Caco-2 (cell line): ENCODE results near the gene FXYD2. TPM values are rescaled to one million over a fixed set of nuclear protein-coding genes. Genes with fewer than 3 reads are reported as not detected.

Source experiments
- BruUV-seq: library from RNA; stranded (reverse); fragments of 400-500 nt; replicated peaks from 2 replicates; lab custom pipeline; 2021; lab: Mats Ljungman, UMichigan
- CTCF ChIA-PET: fragments of 300-600 bp; sonication (Branson Sonifier 250); formaldehyde crosslinking; loops from one replicate; lab custom pipeline; 2022; ENCODE audit warnings: antibody characterized with exemption; lab: Charles Lee
- POLR2A ChIA-PET: fragments of 300-600 bp; sonication (Branson Sonifier 250); formaldehyde crosslinking; loops from one replicate; lab custom pipeline; 2022; ENCODE audit warnings: antibody characterized with exemption; lab: Charles Lee
- DNase-seq, 2 experiments: peaks; one replicate each; pipeline versions ENCODE4 v3.0.0 to v3.0.0-alpha.2; 2020 to 2022
- H3K27me3 ChIP-seq: replicated peaks from 2 replicates; pipeline ENCODE4 v1.6.0; 2011; ENCODE audit warnings: low read length; ENCODE audit not compliant: control insufficient read depth, insufficient read depth
- H3K36me3 ChIP-seq: 2 replicates; pipeline ENCODE4 v1.5.1; 2011; ENCODE audit warnings: low read length; ENCODE audit not compliant: control insufficient read depth, insufficient read depth
- H3K4me1 ChIP-seq: fragments of 250-450 bp; sonication (Bioruptor Pico); 2 replicates; pipeline ENCODE4 v1.5.1; 2020; ENCODE audit warnings: mild to moderate bottlenecking
- H3K4me3 ChIP-seq: 2 replicates; pipeline ENCODE4 v1.5.1; 2011; ENCODE audit warnings: low read depth, mild to moderate bottlenecking, control low read depth, low read length
- H3K9me3 ChIP-seq: fragments of 250-450 bp; sonication (Bioruptor Pico); 2 replicates; pipeline ENCODE4 v1.5.1; 2020; ENCODE audit warnings: mild to moderate bottlenecking, moderate library complexity
- H3K27ac Mint-ChIP-seq: one replicate; pipeline ENCODE4 v1.8.0; 2022; ENCODE audit warnings: mixed read lengths; ENCODE audit not compliant: unreplicated experiment
- H3K27me3 Mint-ChIP-seq: one replicate; pipeline ENCODE4 v1.8.0; 2022; ENCODE audit warnings: mixed read lengths; ENCODE audit not compliant: insufficient read depth, unreplicated experiment
- H3K36me3 Mint-ChIP-seq: one replicate; pipeline ENCODE4 v1.8.0; 2022; ENCODE audit warnings: mild to moderate bottlenecking, mixed read lengths; ENCODE audit not compliant: insufficient read depth, unreplicated experiment
- H3K4me1 Mint-ChIP-seq: one replicate; pipeline ENCODE4 v1.8.0; 2022; ENCODE audit warnings: low read depth, mixed read lengths; ENCODE audit not compliant: unreplicated experiment
- H3K4me3 Mint-ChIP-seq: one replicate; pipeline ENCODE4 v1.8.0; 2022; ENCODE audit warnings: mild to moderate bottlenecking, moderate library complexity, mixed read lengths; ENCODE audit not compliant: unreplicated experiment
- H3K9me3 Mint-ChIP-seq: one replicate; pipeline ENCODE4 v1.8.0; 2022; ENCODE audit warnings: mixed read lengths; ENCODE audit not compliant: unreplicated experiment
- intact Hi-C: fragments of 100-400 bp; cut with micrococcal nuclease; formaldehyde crosslinking; loops from one replicate; pipeline ENCODE4 v1.10.0; 2022; ENCODE audit not compliant: unreplicated experiment
- total RNA-seq: library from RNA; stranded (reverse); gene quantifications from 2 replicates; pipeline ENCODE4 v1.2.3, GENCODE V29; 2022
- TF ChIP-seq, protein P1 (sequence below), 2 experiments: fragments of 200-600 bp in 1 of 2; IDR thresholded peaks; 1 replicate in 1 of 2; 2 replicates in 1 of 2; pipeline versions ENCODE4 v1.5.1 to v1.8.0; 2011 to 2022; ENCODE audit warnings: antibody characterized with exemption in 1 of 2, control low read depth in 1 of 2, inconsistent platforms in 1 of 2, low read depth in 1 of 2, low read length in 1 of 2, mild to moderate bottlenecking in 1 of 2, moderate library complexity in 1 of 2; ENCODE audit not compliant: insufficient read depth in 1 of 2, severe bottlenecking in 1 of 2, unreplicated experiment in 1 of 2

Gene FXYD2
- total RNA-seq, 1 experiment from 2014 or later, result 0.48 TPM

DNA sequence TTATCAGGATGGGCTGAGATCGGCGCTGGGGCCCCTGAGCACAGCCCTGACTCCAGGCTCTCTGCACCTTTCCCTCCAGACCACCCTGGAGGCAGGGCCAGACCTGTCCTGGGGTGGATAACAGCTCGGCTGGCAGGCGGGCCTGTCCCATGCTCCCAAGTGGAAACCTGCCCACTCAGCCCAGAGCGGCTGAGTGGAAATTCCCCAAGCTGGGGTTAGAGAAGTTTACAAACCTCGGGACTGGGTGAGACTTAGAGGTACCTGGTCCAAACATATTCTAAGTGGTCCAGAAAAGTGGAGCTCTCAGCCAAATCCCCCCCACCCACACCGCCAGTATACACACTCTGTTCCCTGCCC, 4.8 kb upstream of the FXYD2 start:
- CTCF ChIA-PET, result interaction anchor here (0.6 to 2.1 kb wide), 3 partner anchors 10 to 1144 kb away, joined by 4 to 9 read pairs (median 5); no protein-coding TSS in a partner anchor
- H3K9me3 Mint-ChIP-seq, result no peaks in the 10 kb centered on the region
- peaks cover 10% of the 10 kb centered on the region for H3K36me3 Mint-ChIP-seq
- no TSS peak for BruUV-seq
- peaks cover 33% of the 10 kb centered on the region for H3K4me1 Mint-ChIP-seq
- H3K27ac Mint-ChIP-seq, result no peak overlapping the region
- POLR2A ChIA-PET, result no interaction called here
- H3K36me3 ChIP-seq, result no peaks in the 10 kb centered on the region
- no peaks in the 10 kb centered on the region for H3K9me3 ChIP-seq
- H3K4me3 ChIP-seq, result no peak overlapping the region
- H3K27me3 ChIP-seq, result no peaks in the 10 kb centered on the region
- intact Hi-C loops, result no loop called here
- TF ChIP-seq, protein P1, sequence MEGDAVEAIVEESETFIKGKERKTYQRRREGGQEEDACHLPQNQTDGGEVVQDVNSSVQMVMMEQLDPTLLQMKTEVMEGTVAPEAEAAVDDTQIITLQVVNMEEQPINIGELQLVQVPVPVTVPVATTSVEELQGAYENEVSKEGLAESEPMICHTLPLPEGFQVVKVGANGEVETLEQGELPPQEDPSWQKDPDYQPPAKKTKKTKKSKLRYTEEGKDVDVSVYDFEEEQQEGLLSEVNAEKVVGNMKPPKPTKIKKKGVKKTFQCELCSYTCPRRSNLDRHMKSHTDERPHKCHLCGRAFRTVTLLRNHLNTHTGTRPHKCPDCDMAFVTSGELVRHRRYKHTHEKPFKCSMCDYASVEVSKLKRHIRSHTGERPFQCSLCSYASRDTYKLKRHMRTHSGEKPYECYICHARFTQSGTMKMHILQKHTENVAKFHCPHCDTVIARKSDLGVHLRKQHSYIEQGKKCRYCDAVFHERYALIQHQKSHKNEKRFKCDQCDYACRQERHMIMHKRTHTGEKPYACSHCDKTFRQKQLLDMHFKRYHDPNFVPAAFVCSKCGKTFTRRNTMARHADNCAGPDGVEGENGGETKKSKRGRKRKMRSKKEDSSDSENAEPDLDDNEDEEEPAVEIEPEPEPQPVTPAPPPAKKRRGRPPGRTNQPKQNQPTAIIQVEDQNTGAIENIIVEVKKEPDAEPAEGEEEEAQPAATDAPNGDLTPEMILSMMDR (IDR thresholded peaks at IDR 0.05; ENCODE audit: insufficient read depth in 1 of 2, low read depth in 1 of 2, low read length in 1 of 2, severe bottlenecking in 1 of 2, unreplicated experiment in 1 of 2), result no peak
- no peak overlapping the region for H3K4me3 Mint-ChIP-seq
- no peaks in the 10 kb centered on the region for H3K27me3 Mint-ChIP-seq
- peak in 1 of 2 experiments; percentile 36 for DNase-seq
- H3K4me1 ChIP-seq, result peaks cover 22% of the 10 kb centered on the region

DNA sequence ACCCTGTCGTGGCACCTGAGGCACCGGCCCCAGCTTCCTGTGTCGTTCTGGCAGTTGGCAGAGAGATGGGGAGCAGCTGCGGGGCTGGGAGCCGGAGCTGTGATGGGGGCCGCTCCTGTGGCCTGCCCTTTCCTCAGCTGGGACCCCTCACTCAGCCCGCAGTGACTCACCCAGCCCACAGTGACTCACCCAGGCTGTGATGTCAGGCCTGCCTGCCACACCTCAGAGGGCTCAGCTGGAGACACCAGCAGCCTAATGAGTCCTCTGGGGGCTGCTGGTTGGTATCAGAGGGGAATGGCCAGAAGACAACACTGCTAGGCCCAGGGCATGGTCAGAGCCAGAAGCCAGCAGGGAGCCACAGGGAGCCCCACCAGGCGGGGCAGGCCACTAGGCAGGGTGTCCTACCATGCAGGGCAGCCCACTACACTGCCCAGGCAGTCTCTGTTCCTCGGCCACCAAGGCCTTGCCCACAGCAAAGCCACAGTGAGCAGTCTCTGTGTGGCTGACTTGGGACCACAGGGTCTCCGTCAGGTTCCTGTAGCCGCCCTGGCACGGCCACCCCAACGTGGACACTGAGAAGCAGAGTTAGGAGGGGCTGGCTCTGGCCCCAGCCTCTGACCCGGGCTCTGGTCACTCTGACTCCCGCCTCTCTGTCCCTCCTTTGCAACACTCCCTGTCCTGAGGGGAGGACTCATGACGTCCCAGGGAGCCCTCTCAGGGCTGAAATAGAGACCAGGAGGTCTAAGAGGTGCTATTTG, 4.2 kb upstream of the FXYD2 start:
- BruUV-seq, result no TSS peak
- TF ChIP-seq, protein P1 (IDR thresholded peaks at IDR 0.05; ENCODE audit: insufficient read depth in 1 of 2, low read depth in 1 of 2, low read length in 1 of 2, severe bottlenecking in 1 of 2, unreplicated experiment in 1 of 2), result no peak
- peak in 1 of 2 experiments; percentile 46 for DNase-seq
- no peaks in the 10 kb centered on the region for H3K27me3 Mint-ChIP-seq
- intact Hi-C loops, result no loop called here
- H3K4me3 Mint-ChIP-seq, result no peak overlapping the region
- H3K4me1 ChIP-seq, result peaks cover 17% of the 10 kb centered on the region
- H3K9me3 ChIP-seq, result no peaks in the 10 kb centered on the region
- H3K36me3 Mint-ChIP-seq, result peaks cover 9% of the 10 kb centered on the region
- H3K27me3 ChIP-seq, result no peaks in the 10 kb centered on the region
- H3K36me3 ChIP-seq, result no peaks in the 10 kb centered on the region
- H3K4me3 ChIP-seq, result no peak overlapping the region
- H3K4me1 Mint-ChIP-seq, result peaks cover 27% of the 10 kb centered on the region
- POLR2A ChIA-PET, result no interaction called here
- no peaks in the 10 kb centered on the region for H3K9me3 Mint-ChIP-seq
- no peak overlapping the region for H3K27ac Mint-ChIP-seq
- CTCF ChIA-PET, result interaction anchor here (0.6 to 2.1 kb wide), 3 partner anchors 10 to 1145 kb away, joined by 4 to 9 read pairs (median 5); no protein-coding TSS in a partner anchor

DNA sequence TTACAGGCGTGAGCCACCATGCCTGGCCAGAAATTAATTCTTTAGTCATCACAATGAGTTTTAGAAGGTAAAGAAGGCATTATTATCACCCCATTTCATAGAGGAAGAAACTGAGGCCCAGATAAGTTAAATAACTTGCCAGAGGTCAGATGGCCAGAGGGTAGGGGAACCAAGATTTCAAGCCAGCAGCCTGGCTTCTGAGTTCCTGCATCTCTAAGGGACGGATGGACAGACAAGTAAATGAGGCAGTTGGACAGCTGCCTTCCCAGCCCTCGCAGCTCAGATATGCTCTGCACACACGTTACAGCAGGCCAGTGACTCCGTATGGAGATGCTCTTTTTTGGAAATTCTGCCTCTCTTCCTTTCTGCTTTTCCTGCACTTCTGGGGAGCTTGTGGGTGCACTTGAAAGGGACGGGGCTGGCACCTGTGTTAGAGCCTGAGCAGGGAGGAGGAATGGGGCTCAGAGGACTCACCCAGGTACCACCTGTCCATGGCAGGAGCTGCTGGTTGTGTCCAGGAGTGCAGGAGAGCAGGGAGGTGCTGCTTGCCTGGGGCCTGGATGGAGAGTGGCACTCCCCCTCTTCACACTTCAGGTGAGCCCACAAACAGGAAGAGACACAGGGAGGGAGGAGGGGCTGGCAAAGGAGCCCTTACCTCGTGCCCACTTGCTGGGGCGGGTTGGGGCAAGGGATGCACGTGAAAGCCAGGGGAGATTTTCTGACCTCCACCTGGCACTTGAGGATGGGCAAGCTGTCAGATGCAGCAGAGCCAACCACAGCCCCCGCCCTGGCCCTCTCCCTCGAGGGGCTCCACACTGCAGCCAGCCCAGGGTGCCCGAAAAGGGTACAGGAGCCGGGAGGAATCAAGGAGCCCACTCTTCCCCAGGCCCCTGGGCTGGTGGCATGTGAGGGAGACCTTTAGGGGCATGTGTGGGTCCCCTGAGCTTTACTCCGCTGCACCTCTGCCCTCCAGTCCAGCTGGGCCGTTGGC, 3.3 kb upstream of the FXYD2 start:
- Histone ChIP-seq H3K27me3 (no peaks in the 10 kb centered on the region), H3K9me3 (no peaks in the 10 kb centered on the region), H3K36me3 (no peaks in the 10 kb centered on the region), H3K4me1 (peaks cover 8% of the 10 kb centered on the region), H3K4me3 (no peak overlapping the region)
- ChIA-PET POLR2A (no interaction called here), CTCF (interaction anchor here (0.9 to 2.1 kb wide), 5 partner anchors 9 to 402 kb away, joined by 3 to 9 read pairs (median 4); no protein-coding TSS in a partner anchor)
- TF ChIP-seq, protein P1 (IDR thresholded peaks at IDR 0.05; ENCODE audit: insufficient read depth in 1 of 2, low read depth in 1 of 2, low read length in 1 of 2, severe bottlenecking in 1 of 2, unreplicated experiment in 1 of 2), result no peak
- Mint-ChIP-seq H3K4me1 (peaks cover 22% of the 10 kb centered on the region), H3K27me3 (no peaks in the 10 kb centered on the region), H3K4me3 (no peak overlapping the region), H3K9me3 (no peaks in the 10 kb centered on the region), H3K36me3 (peaks cover 5% of the 10 kb centered on the region), H3K27ac (no peak overlapping the region)
- DNase-seq, result peak in 1 of 2 experiments; percentile 37
- intact Hi-C loops, result no loop called here
- BruUV-seq, result no TSS peak
